Mesenchymal stem cell (in vitro differentiated cells and primary cell): ENCODE results near the gene MOCOS.

ENCODE experiments used
- DNase-seq: peaks from one replicate; pipeline ENCODE4 v3.0.0-alpha.2; 2013
- H2AFZ ChIP-seq: one replicate; pipeline ENCODE4 v1.6.1; 2013; ENCODE audit warnings: low read depth, mild to moderate bottlenecking, control low read depth, inconsistent platforms, low read length, moderate library complexity
- H2AK5ac ChIP-seq: 2 replicates; pipeline ENCODE4 v1.6.1; 2013; ENCODE audit warnings: low read length, moderate library complexity, mild to moderate bottlenecking, inconsistent platforms; ENCODE audit not compliant: severe bottlenecking
- H2BK120ac ChIP-seq: one replicate; pipeline ENCODE4 v1.6.1; 2013; ENCODE audit warnings: low read depth, mild to moderate bottlenecking, inconsistent platforms, low read length, moderate library complexity
- H2BK12ac ChIP-seq, 2 experiments: one replicate each; pipeline ENCODE4 v1.6.1; 2013; ENCODE audit warnings: inconsistent platforms in 2 of 2, low read length in 2 of 2, mild to moderate bottlenecking in 2 of 2, moderate library complexity in 2 of 2, control low read depth in 1 of 2
- H2BK15ac ChIP-seq: one replicate; pipeline ENCODE4 v1.6.1; 2013; ENCODE audit warnings: mild to moderate bottlenecking, low read depth, inconsistent platforms; ENCODE audit not compliant: poor library complexity, severe bottlenecking
- H2BK5ac ChIP-seq: 2 replicates; pipeline ENCODE4 v1.6.1; 2013; ENCODE audit warnings: low read depth, mild to moderate bottlenecking, low read length, control low read depth, inconsistent platforms; ENCODE audit not compliant: poor library complexity, severe bottlenecking
- H3K14ac ChIP-seq, 2 experiments: one replicate each; pipeline ENCODE4 v1.6.1; 2013; ENCODE audit warnings: inconsistent platforms in 2 of 2, low read length in 2 of 2, control low read depth in 1 of 2, mild to moderate bottlenecking in 1 of 2, moderate library complexity in 1 of 2
- H3K18ac ChIP-seq, 2 experiments: one replicate each; pipeline ENCODE4 v1.6.1; 2013; ENCODE audit warnings: inconsistent platforms in 2 of 2, low read length in 2 of 2, control low read depth in 1 of 2, low read depth in 1 of 2, mild to moderate bottlenecking in 1 of 2
- H3K23ac ChIP-seq, 2 experiments: one replicate each; pipeline ENCODE4 v1.6.1; 2013; ENCODE audit warnings: inconsistent platforms in 2 of 2, low read length in 2 of 2, mild to moderate bottlenecking in 2 of 2, moderate library complexity in 2 of 2, control low read depth in 1 of 2
- H3K27ac ChIP-seq: 2 replicates; pipeline ENCODE4 v1.5.1; 2013; ENCODE audit warnings: mild to moderate bottlenecking, moderate library complexity, low read length, control low read depth, inconsistent platforms; ENCODE audit not compliant: poor library complexity, severe bottlenecking
- H3K27me3 ChIP-seq, 2 experiments: 2 replicates each; pipeline versions ENCODE4 v1.6.1 to v1.7.0; 2013; ENCODE audit warnings: low read length in 2 of 2, mild to moderate bottlenecking in 2 of 2, moderate library complexity in 2 of 2, control low read depth in 1 of 2, inconsistent platforms in 1 of 2; ENCODE audit not compliant: control insufficient read depth in 1 of 2, insufficient read depth in 1 of 2
- H3K36me3 ChIP-seq, 2 experiments: 2 replicates each; pipeline versions ENCODE4 v1.6.1 to v1.7.0; 2013; ENCODE audit warnings: low read length in 2 of 2, control low read depth in 1 of 2, inconsistent platforms in 1 of 2, low read depth in 1 of 2, mild to moderate bottlenecking in 1 of 2; ENCODE audit not compliant: insufficient read depth in 2 of 2, control insufficient read depth in 1 of 2
- H3K4ac ChIP-seq, 2 experiments: one replicate each; pipeline ENCODE4 v1.6.1; 2013; ENCODE audit warnings: inconsistent platforms in 2 of 2, low read length in 2 of 2, mild to moderate bottlenecking in 2 of 2, moderate library complexity in 2 of 2, control low read depth in 1 of 2, low read depth in 1 of 2
- H3K4me1 ChIP-seq: 2 replicates; pipeline ENCODE4 v1.6.1; 2013; ENCODE audit warnings: low read depth, low read length, control low read depth; ENCODE audit not compliant: control insufficient read depth, insufficient read depth
- H3K4me2 ChIP-seq: 2 replicates; pipeline ENCODE4 v1.6.1; 2013; ENCODE audit warnings: low read length, mild to moderate bottlenecking, inconsistent platforms; ENCODE audit not compliant: poor library complexity, severe bottlenecking
- H3K4me3 ChIP-seq, 2 experiments: 2 replicates each; pipeline versions ENCODE4 v1.5.1 to v1.7.0; 2013; ENCODE audit warnings: low read length in 2 of 2, mild to moderate bottlenecking in 2 of 2, control low read depth in 1 of 2, low read depth in 1 of 2; ENCODE audit not compliant: insufficient read depth in 1 of 2
- H3K79me1 ChIP-seq: replicated peaks from 2 replicates; pipeline ENCODE4 v1.6.1; 2013; ENCODE audit warnings: mild to moderate bottlenecking, control low read depth, low read length, inconsistent platforms; ENCODE audit not compliant: poor library complexity, severe bottlenecking
- H3K9ac ChIP-seq: 2 replicates; pipeline ENCODE4 v1.7.0; 2013; ENCODE audit warnings: mild to moderate bottlenecking, low read length, moderate library complexity
- H3K9me3 ChIP-seq: 2 replicates; pipeline ENCODE4 v1.7.0; 2013; ENCODE audit warnings: mild to moderate bottlenecking, low read length; ENCODE audit not compliant: control insufficient read depth
- H4K8ac ChIP-seq: one replicate; pipeline ENCODE4 v1.6.1; 2013; ENCODE audit warnings: inconsistent platforms, mild to moderate bottlenecking, low read length, moderate library complexity
- H4K91ac ChIP-seq: one replicate; pipeline ENCODE4 v1.6.1; 2013; ENCODE audit warnings: mild to moderate bottlenecking, low read length, inconsistent platforms
- WGBS: methylation state at CpG from one replicate; pipeline ENCODE4 v1.1.7; 2013; ENCODE audit warnings: mixed read lengths; 5-methylcytosine and 5-hydroxymethylcytosine counted together

MOCOS gene

GRCh38 chr18:36288689-36289088 is 101.4 kb downstream of the MOCOS start:
- Histone ChIP-seq H3K4me2 (no peak overlapping the region), H2AFZ (no peak overlapping the region), H3K27ac (no peak overlapping the region), H3K4me1 (no peaks in the 10 kb centered on the region), H2BK15ac (no peak overlapping the region), H3K36me3 (no peaks in the 10 kb centered on the region), H2BK120ac (no peak overlapping the region), H4K91ac (no peak overlapping the region), H3K18ac (no peak overlapping the region), H3K23ac (no peak overlapping the region), H3K9ac (no peak overlapping the region), H3K4ac (no peak overlapping the region), H2AK5ac (no peak overlapping the region), H4K8ac (no peak overlapping the region), H3K14ac (no peak overlapping the region), H2BK5ac (no peak overlapping the region), H3K9me3 (peaks cover 10% of the 10 kb centered on the region), H3K4me3 (no peak overlapping the region), H3K27me3 (no peaks in the 10 kb centered on the region), H3K79me1 (no peaks in the 10 kb centered on the region), H2BK12ac (no peak overlapping the region)
- no peak for DNase-seq

- Histone ChIP-seq H3K9me3 (peaks cover 5% of the 10 kb centered on the region), H2AK5ac (no peak overlapping the region), H4K8ac (no peak overlapping the region), H3K18ac (no peak overlapping the region), H4K91ac (no peak overlapping the region), H3K79me1 (peaks cover 3% of the 10 kb centered on the region), H3K27ac (no peak overlapping the region), H3K9ac (no peak overlapping the region), H2AFZ (no peak overlapping the region), H2BK120ac (no peak overlapping the region), H3K4me3 (no peak overlapping the region), H3K4ac (no peak overlapping the region), H3K27me3 (no peaks in the 10 kb centered on the region), H2BK5ac (no peak overlapping the region), H3K23ac (no peak overlapping the region), H3K4me2 (no peak overlapping the region), H2BK15ac (no peak overlapping the region), H3K4me1 (peaks cover 7% of the 10 kb centered on the region), H3K14ac (no peak overlapping the region), H2BK12ac (no peak overlapping the region), H3K36me3 (no peaks in the 10 kb centered on the region)
- no peak for DNase-seq
- WGBS = 37% methylated on average over 1 of the region's 1 CpG
Observed at GRCh38 chr18:36294031-36294430, 106.7 kb downstream of the MOCOS start.

- Histone ChIP-seq H2AFZ (no peak overlapping the region), H3K14ac (no peak overlapping the region), H3K27ac (no peak overlapping the region), H2AK5ac (no peak overlapping the region), H2BK120ac (no peak overlapping the region), H3K4me3 (no peak overlapping the region), H3K79me1 (peaks cover 10% of the 10 kb centered on the region), H2BK5ac (no peak overlapping the region), H3K36me3 (no peaks in the 10 kb centered on the region), H3K18ac (no peak overlapping the region), H2BK12ac (no peak overlapping the region), H3K9me3 (no peaks in the 10 kb centered on the region), H3K4me1 (peaks cover 8% of the 10 kb centered on the region), H3K9ac (no peak overlapping the region), H2BK15ac (no peak overlapping the region), H4K91ac (no peak overlapping the region), H4K8ac (no peak overlapping the region), H3K4ac (no peak overlapping the region), H3K23ac (no peak overlapping the region), H3K4me2 (no peak overlapping the region), H3K27me3 (no peaks in the 10 kb centered on the region)
- no peak for DNase-seq
- 91% methylated on average over 1 of the region's 1 CpG for WGBS
Observed at GRCh38 chr18:36295214-36295613, 107.9 kb downstream of the MOCOS start.

GRCh38 chr18:36295880-36296301 is 108.6 kb downstream of the MOCOS start:
- H2BK12ac ChIP-seq = no peak overlapping the region
- H3K9ac ChIP-seq = no peak overlapping the region
- peak overlapping the region; percentile 12 for H3K4me2 ChIP-seq
- 34% methylated on average over 19 of the region's 21 CpGs for WGBS
- H3K4me1 ChIP-seq = peaks cover 10% of the 10 kb centered on the region
- no peak overlapping the region for H3K27ac ChIP-seq
- no peak overlapping the region for H4K8ac ChIP-seq
- H2BK5ac ChIP-seq = no peak overlapping the region
- no peak overlapping the region for H3K4ac ChIP-seq
- H3K79me1 ChIP-seq = peaks cover 12% of the 10 kb centered on the region
- no peak overlapping the region for H2AFZ ChIP-seq
- H2BK120ac ChIP-seq = no peak overlapping the region
- no peak overlapping the region for H2AK5ac ChIP-seq
- no peak overlapping the region for H2BK15ac ChIP-seq
- H3K9me3 ChIP-seq = no peaks in the 10 kb centered on the region
- no peak for DNase-seq
- no peak overlapping the region for H4K91ac ChIP-seq
- H3K23ac ChIP-seq = no peak overlapping the region
- peak overlapping the region in 1 of 2 experiments; percentile 82 for H3K4me3 ChIP-seq
- H3K14ac ChIP-seq = peak overlapping the region in 1 of 2 experiments; percentile 28
- no peaks in the 10 kb centered on the region for H3K27me3 ChIP-seq
- no peak overlapping the region for H3K18ac ChIP-seq
- H3K36me3 ChIP-seq = no peaks in the 10 kb centered on the region
